ENCODE data around the gene GPR183.

- TF ChIP-seq CTCF (IDR thresholded peaks at IDR 0.05; ENCODE audit: insufficient read depth, low read length, poor library complexity, severe bottlenecking): no peak
- no peak for TF ChIP-seq EZH2phosphoT487 (conservative IDR thresholded peaks at IDR 0.05; ENCODE audit: low read length)
Observed at GRCh38 chr13:99276706-99277105, 30.5 kb downstream of the GPR183 start.
